Mesothelial cell of epicardium (in vitro differentiated cells): ENCODE results near the gene CKS2. TPM values are rescaled to one million over a fixed set of nuclear protein-coding genes. Genes with fewer than 3 reads are reported as not detected.

Experiments
- DNase-seq, 2 experiments: peaks; one replicate each; pipeline ENCODE4 v3.0.0; 2021; ENCODE audit warnings: low spot score in 2 of 2; ENCODE audit not compliant: unreplicated experiment in 2 of 2
- H3K27ac Mint-ChIP-seq: 2 replicates; pipeline ENCODE4 v1.8.0; 2021; ENCODE audit warnings: mixed read lengths
- H3K27me3 Mint-ChIP-seq: 2 replicates; pipeline ENCODE4 v1.8.0; 2021; ENCODE audit warnings: low read depth, mixed read lengths
- H3K36me3 Mint-ChIP-seq: 2 replicates; pipeline ENCODE4 v1.8.0; 2021; ENCODE audit warnings: mixed read lengths
- H3K4me1 Mint-ChIP-seq: 2 replicates; pipeline ENCODE4 v1.8.0; 2021; ENCODE audit warnings: mixed read lengths
- H3K4me3 Mint-ChIP-seq: 2 replicates; pipeline ENCODE4 v1.8.0; 2021; ENCODE audit warnings: mild to moderate bottlenecking, moderate library complexity, mixed read lengths
- H3K9me3 Mint-ChIP-seq: 2 replicates; pipeline ENCODE4 v1.8.0; 2021; ENCODE audit warnings: mixed read lengths
- CTCF ChIP-seq: fragments of 200-600 bp; sonication (generic); IDR thresholded peaks from one replicate; pipeline ENCODE4 v1.5.0; 2021; ENCODE audit warnings: antibody characterized with exemption; ENCODE audit not compliant: unreplicated experiment
- total RNA-seq: library from RNA; stranded (reverse); gene quantifications from 3 replicates; pipeline ENCODE4 v1.2.1, GENCODE V29; 2021

Gene CKS2
- total RNA-seq, 1 donor from 2014 or later: 54.9 TPM

- peaks cover 9% of the 10 kb centered on the region for H3K36me3 Mint-ChIP-seq
- no peak for TF ChIP-seq CTCF
- H3K27ac Mint-ChIP-seq: peak overlapping the region; percentile 78
- no peak for DNase-seq
- H3K9me3 Mint-ChIP-seq: no peaks in the 10 kb centered on the region
- peaks cover 56% of the 10 kb centered on the region for H3K4me1 Mint-ChIP-seq
- H3K4me3 Mint-ChIP-seq: peak overlapping the region; percentile 10
- no peaks in the 10 kb centered on the region for H3K27me3 Mint-ChIP-seq
Observed at GRCh38 chr9:89314955-89315354, 4.0 kb downstream of the CKS2 start.

GRCh38 chr9:89315482-89315881 is 4.5 kb downstream of the CKS2 start:
- Mint-ChIP-seq H3K4me1 (peaks cover 59% of the 10 kb centered on the region), H3K4me3 (no peak overlapping the region), H3K36me3 (peaks cover 9% of the 10 kb centered on the region), H3K9me3 (no peaks in the 10 kb centered on the region), H3K27ac (no peak overlapping the region), H3K27me3 (no peaks in the 10 kb centered on the region)
- DNase-seq: no peak
- TF ChIP-seq CTCF: no peak

GRCh38 chr9:89317282-89317681 is 6.3 kb downstream of the CKS2 start:
- DNase-seq: no peak
- peaks cover 67% of the 10 kb centered on the region for H3K4me1 Mint-ChIP-seq
- H3K9me3 Mint-ChIP-seq: no peaks in the 10 kb centered on the region
- TF ChIP-seq CTCF: no peak
- H3K27me3 Mint-ChIP-seq: no peaks in the 10 kb centered on the region
- peak overlapping the region; percentile 80 for H3K4me3 Mint-ChIP-seq
- peak overlapping the region; percentile 98 for H3K27ac Mint-ChIP-seq
- H3K36me3 Mint-ChIP-seq: peaks cover 15% of the 10 kb centered on the region

GRCh38 chr9:89318123-89319014 is 7.4 kb downstream of the CKS2 start, which contains the start of gene SECISBP2:
TSS of gene SECISBP2 (plus strand) at chr9:89318500. CDS start at chr9:89318577, 77 bp downstream.
- peak within 1 kb of the TSS; percentile 80 for H3K4me3 Mint-ChIP-seq
- peaks cover 15% of the 10 kb centered on the region for H3K36me3 Mint-ChIP-seq
- H3K4me1 Mint-ChIP-seq: peaks cover 59% of the 10 kb centered on the region
- no peaks in the 10 kb centered on the region for H3K9me3 Mint-ChIP-seq
- peak within 1 kb of the TSS; percentile 98 for H3K27ac Mint-ChIP-seq
- H3K27me3 Mint-ChIP-seq: no peaks in the 10 kb centered on the region
- peak; percentile 57 for TF ChIP-seq CTCF
- peak; percentile 91 to 96 for DNase-seq

- DNase-seq: no peak
- Mint-ChIP-seq H3K4me3 (peak overlapping the region; percentile 80), H3K4me1 (peaks cover 50% of the 10 kb centered on the region), H3K27me3 (no peaks in the 10 kb centered on the region), H3K36me3 (peaks cover 15% of the 10 kb centered on the region), H3K9me3 (no peaks in the 10 kb centered on the region), H3K27ac (peak overlapping the region; percentile 97)
- TF ChIP-seq CTCF: no peak
Observed at GRCh38 chr9:89319015-89319905, 8.3 kb downstream of the CKS2 start.
